Measurements from ENCODE around the gene F5. TPM values are rescaled to one million over a fixed set of nuclear protein-coding genes. Genes with fewer than 3 reads are reported as not detected.

The F5 gene
- polyA plus RNA-seq, 3 donors, result 6.5 to 14.5 (median 7.1) TPM

GRCh38 chr1:169517558-169518186 is 68.6 kb downstream of the F5 start:
- Histone ChIP-seq H3K4me1 (ENCODE audit: control insufficient read depth in 1 of 2, insufficient read depth in 2 of 2, low read length in 2 of 2) (peaks cover 6 to 12% of the 10 kb centered on the region in 2 donors), H3K36me3 (replicated peaks in 1 of 2; ENCODE audit: control insufficient read depth in 1 of 2, insufficient read depth in 2 of 2, low read length in 2 of 2) (peaks cover 69 to 89% of the 10 kb centered on the region in 2 donors), H3K4me2 (replicated peaks; ENCODE audit: extremely low read depth, low read length, poor library complexity, severe bottlenecking) (no peak overlapping the region), H3K9ac (ENCODE audit: insufficient read depth, low read length, poor library complexity, severe bottlenecking) (no peak overlapping the region), H3K4me3 (replicated peaks in 1 of 3; ENCODE audit: low read depth in 2 of 3, low read length in 3 of 3) (no peak overlapping the region), H3K27ac (ENCODE audit: low read depth in 1 of 2, low read length in 2 of 2) (no peak overlapping the region), H2AFZ (ENCODE audit: insufficient read depth, low read depth, low read length, poor library complexity, severe bottlenecking) (no peak overlapping the region), H3K27me3 (ENCODE audit: control insufficient read depth in 2 of 2, insufficient read depth in 2 of 2, low read length in 2 of 2) (no peaks in the 10 kb centered on the region), H4K20me1 (ENCODE audit: insufficient read depth, low read length) (no peaks in the 10 kb centered on the region), H3K79me2 (ENCODE audit: insufficient read depth, low read length) (no peaks in the 10 kb centered on the region), H3K9me3 (replicated peaks in 1 of 2; ENCODE audit: control insufficient read depth in 1 of 2, insufficient read depth in 1 of 2, low read length in 2 of 2) (no peaks in the 10 kb centered on the region)
- DNase-seq, result no peak
- peaks cover 77 to 87% of the 10 kb centered on the region in 2 donors for H3K36me3 Mint-ChIP-seq
- H3K4me1 Mint-ChIP-seq, result peaks cover 8% of the 10 kb centered on the region
- WGBS (ENCODE audit: insufficient coverage), result no CpG with 5 or more reads among the region's 2 CpGs
- no peak overlapping the region for H3K4me3 Mint-ChIP-seq
- TF ChIP-seq CTCF (IDR thresholded peaks at IDR 0.05), result no peak
- H3K9me3 Mint-ChIP-seq, result peaks cover 0 to 2% (median 0%) of the 10 kb centered on the region in 7 donors
- H3K27ac Mint-ChIP-seq, result no peak overlapping the region
- no peaks in the 10 kb centered on the region for H3K27me3 Mint-ChIP-seq (ENCODE audit: low read depth in 3 of 3)
- intact Hi-C loops (cut with micrococcal nuclease), result no loop called here

- Histone ChIP-seq H3K4me2 (replicated peaks; ENCODE audit: extremely low read depth, low read length, poor library complexity, severe bottlenecking) (no peak overlapping the region), H3K27ac (ENCODE audit: low read depth in 1 of 2, low read length in 2 of 2) (no peak overlapping the region), H2AFZ (ENCODE audit: insufficient read depth, low read depth, low read length, poor library complexity, severe bottlenecking) (no peak overlapping the region), H3K4me1 (ENCODE audit: control insufficient read depth in 1 of 2, insufficient read depth in 2 of 2, low read length in 2 of 2) (peaks cover 6 to 12% of the 10 kb centered on the region in 2 donors), H3K4me3 (replicated peaks in 1 of 3; ENCODE audit: low read depth in 2 of 3, low read length in 3 of 3) (no peak overlapping the region), H3K9me3 (replicated peaks in 1 of 2; ENCODE audit: control insufficient read depth in 1 of 2, insufficient read depth in 1 of 2, low read length in 2 of 2) (no peaks in the 10 kb centered on the region), H3K27me3 (ENCODE audit: control insufficient read depth in 2 of 2, insufficient read depth in 2 of 2, low read length in 2 of 2) (no peaks in the 10 kb centered on the region), H3K79me2 (ENCODE audit: insufficient read depth, low read length) (no peaks in the 10 kb centered on the region), H3K36me3 (replicated peaks in 1 of 2; ENCODE audit: control insufficient read depth in 1 of 2, insufficient read depth in 2 of 2, low read length in 2 of 2) (peaks cover 59 to 74% of the 10 kb centered on the region in 2 donors), H4K20me1 (ENCODE audit: insufficient read depth, low read length) (no peaks in the 10 kb centered on the region), H3K9ac (ENCODE audit: insufficient read depth, low read length, poor library complexity, severe bottlenecking) (no peak overlapping the region)
- Mint-ChIP-seq H3K9me3 (no peaks in the 10 kb centered on the region), H3K4me1 (peaks cover 8% of the 10 kb centered on the region), H3K27ac (no peak overlapping the region), H3K4me3 (no peak overlapping the region), H3K36me3 (peaks cover 69 to 77% of the 10 kb centered on the region in 2 donors), H3K27me3 (ENCODE audit: low read depth in 3 of 3) (no peaks in the 10 kb centered on the region)
- intact Hi-C loops (cut with micrococcal nuclease), result no loop called here
- no peak for TF ChIP-seq CTCF (IDR thresholded peaks at IDR 0.05)
- DNase-seq, result no peak
Observed at GRCh38 chr1:169515641-169516040, 70.6 kb downstream of the F5 start.

Measured in CD14-positive monocyte (primary cell).